H4 (cell line): Measurements from ENCODE around the gene E2F3. TPM values are rescaled to one million over a fixed set of nuclear protein-coding genes. Genes with fewer than 3 reads are reported as not detected.
A peak's percentile ranks its signal among the peaks of the same experiment; 100 is the strongest.

Source experiments
- DNase-seq: peaks from one replicate; pipeline ENCODE4 v3.0.0-alpha.2; 2015; ENCODE audit warnings: low spot score
- total RNA-seq: library from RNA; depleted of rRNA; stranded (reverse); fragments of >200 nt; shearing (Covaris generic); gene quantifications from 2 replicates; pipeline ENCODE4 v1.2.3, GENCODE V29; 2014; rRNA removed

Gene E2F3
- 5.3 and 7.9 TPM in 2 replicates for total RNA-seq

- peak; percentile 100 for DNase-seq
Measured at GRCh38 chr6:20401205-20402091, at the start of gene E2F3. TSS of gene E2F3 (plus strand) at chr6:20401879. CDS start at chr6:20402233, 354 bp downstream.

DNA sequence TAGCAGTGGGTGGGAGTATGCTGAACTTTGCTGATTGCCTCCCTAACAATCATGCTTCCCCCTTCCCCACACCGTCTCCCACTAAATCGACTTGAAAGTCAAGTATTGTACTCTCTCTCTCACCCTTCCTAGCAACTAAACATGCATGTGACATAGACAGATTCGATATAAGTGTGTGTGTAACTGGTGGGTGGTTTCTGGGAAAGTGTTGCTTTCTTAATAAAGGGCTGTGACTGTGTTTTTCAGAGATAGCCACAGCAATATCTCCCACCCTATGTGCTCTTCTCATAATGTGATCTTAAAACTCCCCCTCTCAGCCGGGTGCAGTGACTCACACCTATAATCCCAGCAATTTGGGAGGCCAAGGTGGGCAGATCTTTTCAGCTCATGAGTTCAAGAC lies 49.3 kb upstream of the E2F3 start:
- no peak for DNase-seq

DNA sequence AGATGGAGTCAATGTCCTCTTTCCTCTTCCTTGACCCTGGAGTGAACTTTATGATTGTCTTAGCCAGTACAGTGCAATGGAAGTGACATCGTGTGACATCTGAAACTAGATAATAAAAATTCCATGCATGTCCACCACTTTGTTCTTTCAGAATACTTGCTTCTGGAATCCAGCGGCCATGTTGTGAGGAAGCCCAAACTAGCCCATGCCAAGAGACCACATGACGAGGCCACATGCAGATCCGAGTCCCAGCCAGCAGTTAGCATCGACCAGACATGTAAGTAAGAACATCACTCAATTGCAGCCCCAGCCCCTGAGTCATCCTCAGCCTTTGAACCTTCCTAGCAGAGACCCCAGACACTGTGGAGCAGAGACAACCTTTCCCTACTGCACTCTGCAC lies 48.5 kb upstream of the E2F3 start:
- DNase-seq = no peak

GRCh38 chr6:20354366-20354765 lies 47.3 kb upstream of the E2F3 start:
- DNase-seq = no peak

- no peak for DNase-seq
Measured at GRCh38 chr6:20360471-20361119, 41.1 kb upstream of the E2F3 start.

GRCh38 chr6:20362623-20363022 lies 39.1 kb upstream of the E2F3 start:
- DNase-seq = no peak

DNA sequence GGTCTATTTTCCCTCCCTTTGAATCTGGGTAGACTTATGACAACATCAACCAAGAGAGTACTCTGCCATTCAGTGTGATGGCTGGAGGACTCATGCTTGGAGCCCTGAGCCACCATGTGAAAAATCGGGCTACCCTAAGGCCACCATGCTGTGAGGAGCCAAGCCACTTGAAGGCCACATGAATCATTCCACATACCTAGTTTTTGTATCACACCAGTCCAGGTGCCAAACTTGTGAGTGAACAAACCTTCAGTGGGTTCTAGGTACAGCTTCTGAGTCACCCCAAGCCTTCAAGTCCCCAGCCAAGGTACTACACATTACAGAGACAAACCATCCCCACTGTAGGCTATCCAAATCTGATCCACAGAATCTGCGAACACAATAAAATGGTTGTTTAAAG lies 37.4 kb upstream of the E2F3 start:
- DNase-seq = no peak

DNA sequence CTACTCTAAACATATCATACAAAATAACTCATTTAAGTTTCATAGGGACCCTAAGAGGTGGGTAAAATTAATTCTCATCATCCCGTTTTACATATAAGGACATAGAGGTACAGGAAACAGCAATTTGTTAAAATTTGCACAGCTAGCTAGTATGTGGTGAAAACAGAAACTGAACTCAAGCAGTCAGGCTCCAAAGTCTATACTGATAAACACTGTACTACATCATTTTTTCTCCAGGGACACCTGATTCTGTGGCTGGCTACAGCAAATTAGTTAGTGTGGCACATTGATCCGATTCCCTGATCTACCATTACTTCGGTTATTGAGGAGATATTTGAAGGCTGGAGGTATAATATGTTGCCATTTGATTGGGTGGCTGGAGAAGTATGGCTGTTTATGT lies 36.2 kb upstream of the E2F3 start:
- DNase-seq = no peak

DNA sequence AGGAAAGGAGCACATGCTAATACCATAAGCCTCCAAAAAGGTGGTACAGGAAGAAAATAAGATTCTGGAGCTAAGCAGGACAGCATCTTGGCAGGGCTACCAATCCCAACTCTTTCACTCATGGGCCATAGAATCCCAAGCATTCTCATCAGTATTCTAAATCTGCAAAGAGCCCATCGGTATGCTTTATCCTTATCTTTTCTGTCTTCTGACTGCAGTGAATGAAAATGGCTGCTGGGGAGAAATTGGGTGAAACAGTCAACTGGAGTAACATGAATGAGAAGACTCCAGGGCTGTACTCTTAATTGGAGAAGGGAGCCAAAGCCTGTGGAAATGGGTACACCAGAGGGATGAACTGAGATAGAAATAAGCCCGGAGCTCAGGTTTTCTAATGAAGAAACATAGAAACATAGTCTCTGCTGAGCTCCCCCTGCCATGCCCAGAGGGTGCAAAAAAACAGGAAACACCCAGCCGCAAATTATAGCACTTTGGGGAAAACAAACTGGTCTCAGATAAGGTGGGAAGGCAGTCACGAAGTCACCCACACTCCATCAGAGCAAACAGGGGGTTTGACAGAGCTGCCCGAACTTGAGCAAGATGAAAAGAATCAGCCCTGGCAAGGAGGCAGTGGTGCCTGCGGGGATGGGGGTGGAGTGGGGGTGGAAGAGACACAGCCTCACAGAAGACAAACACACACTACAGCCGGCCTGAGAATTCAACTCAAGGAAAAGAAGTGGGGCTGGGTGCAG lies 35.4 kb upstream of the E2F3 start:
- DNase-seq = no peak

DNA sequence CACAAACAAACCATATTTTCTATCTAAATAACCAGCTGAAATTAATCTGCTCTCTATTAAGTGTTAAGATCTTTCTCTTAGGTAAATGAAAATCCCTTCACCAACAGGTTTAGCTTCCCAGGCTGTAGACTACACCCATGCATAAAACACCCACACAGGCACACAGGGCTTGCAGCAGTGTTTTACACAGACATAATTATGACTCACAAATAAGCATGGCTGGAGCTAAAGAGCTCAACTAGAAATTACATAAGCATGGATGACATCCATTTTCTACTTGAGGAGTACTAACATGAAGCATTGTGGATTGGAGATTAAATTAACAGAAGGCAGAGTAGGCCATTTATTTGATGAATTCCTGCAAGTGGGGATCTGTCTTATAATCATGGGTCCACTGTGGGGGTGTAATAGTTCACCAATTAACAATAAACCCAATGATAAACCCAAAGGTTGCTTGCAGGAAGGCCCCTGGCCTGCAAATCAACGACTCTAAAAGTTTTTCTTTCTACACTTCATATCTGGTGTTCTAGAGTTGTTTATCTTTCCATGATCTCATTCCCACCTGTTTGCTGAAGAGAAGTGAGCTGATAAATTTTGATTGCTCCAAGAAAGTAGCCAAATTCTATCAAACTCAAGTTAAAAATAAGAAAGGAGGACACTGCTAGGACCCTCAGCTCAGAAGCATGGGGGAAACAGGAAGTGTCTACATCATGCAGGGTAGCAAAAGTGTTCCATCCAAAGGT lies 33.8 kb upstream of the E2F3 start:
- no peak for DNase-seq

- no peak for DNase-seq
Measured at GRCh38 chr6:20370393-20370792, 31.3 kb upstream of the E2F3 start.

DNA sequence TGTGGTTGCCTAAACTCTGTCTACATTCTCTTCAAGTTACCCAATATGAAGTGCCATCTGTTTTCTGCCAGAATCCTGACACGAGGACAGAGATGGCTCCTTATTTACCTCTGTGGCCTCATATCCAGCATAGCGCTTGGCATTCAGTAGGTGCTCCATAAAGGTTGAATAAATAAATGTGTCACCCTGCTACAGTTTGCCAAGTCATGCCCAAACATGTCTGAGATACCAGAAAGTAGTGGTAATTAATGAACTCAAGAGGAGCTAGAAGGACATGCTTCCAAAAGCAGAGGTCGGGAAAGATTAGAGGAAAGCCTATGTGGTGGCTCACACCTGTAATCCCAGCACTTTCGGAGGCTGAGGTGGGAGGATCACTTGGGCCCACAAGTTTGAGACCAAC lies 30.9 kb upstream of the E2F3 start:
- no peak for DNase-seq

- no peak for DNase-seq
Measured at GRCh38 chr6:20375436-20375835, 26.2 kb upstream of the E2F3 start.

DNA sequence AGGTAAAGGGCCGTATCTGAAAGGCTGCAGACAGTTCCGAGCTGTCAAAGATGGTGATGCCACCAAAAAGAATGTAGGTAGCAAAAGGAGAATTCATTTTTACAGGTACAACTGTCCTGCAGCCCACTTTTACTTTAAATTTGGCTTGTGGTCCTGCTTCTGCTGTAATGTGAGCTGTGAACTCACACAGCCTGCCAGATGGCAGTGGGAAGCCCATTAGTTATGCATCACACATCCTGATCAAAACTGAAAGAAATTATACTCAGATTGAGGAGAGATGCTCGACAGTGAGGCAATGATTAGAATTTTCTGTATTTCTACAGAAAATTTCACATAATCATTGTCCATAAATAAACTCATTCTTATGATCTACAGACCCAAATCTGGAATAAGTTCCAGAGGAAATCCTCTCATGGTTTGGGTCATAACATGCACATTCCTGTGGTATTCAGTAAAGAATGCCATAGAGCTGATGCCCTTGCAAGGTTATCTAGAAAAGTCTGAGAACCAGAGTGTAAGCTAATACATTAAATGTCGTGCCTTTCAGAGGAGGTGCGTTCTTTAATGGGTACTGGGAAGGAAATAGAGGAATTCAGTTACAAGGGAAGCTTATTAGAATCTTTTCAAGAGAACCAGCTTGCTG lies 23.9 kb upstream of the E2F3 start:
- DNase-seq = peak; percentile 35

- no peak for DNase-seq
Measured at GRCh38 chr6:20379231-20379630, 22.4 kb upstream of the E2F3 start.

- DNase-seq = no peak
Measured at GRCh38 chr6:20386218-20386617, 15.5 kb upstream of the E2F3 start.

GRCh38 chr6:20389066-20389465 lies 12.6 kb upstream of the E2F3 start:
- no peak for DNase-seq

DNA sequence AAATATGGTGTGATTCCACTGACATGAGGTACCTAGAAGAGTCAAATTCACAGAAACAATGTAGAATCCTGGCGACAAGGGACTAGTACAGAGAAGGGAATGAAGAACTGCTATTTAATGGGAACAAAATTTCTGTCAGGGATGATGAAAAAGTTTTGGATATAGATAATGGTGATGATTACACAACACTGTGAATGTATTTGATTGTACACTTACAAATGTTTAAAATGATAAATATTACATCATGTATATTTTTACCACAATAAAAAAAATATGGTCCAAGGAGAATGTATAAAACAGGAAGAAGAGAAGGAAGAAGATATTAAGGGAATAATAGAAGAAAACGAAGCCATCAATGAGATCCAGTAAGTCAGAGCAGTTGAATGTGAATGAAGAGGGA lies 8.4 kb upstream of the E2F3 start:
- DNase-seq = no peak

- DNase-seq = no peak
Measured at GRCh38 chr6:20399518-20399917, 2.2 kb upstream of the E2F3 start.

- no peak for DNase-seq
Measured at GRCh38 chr6:20400456-20401204, 1.0 kb upstream of the E2F3 start.

- DNase-seq = no peak
Measured at GRCh38 chr6:20402092-20402341, 338 bp downstream of the E2F3 start.
